ENCODE results near the gene GJB5. TPM values are rescaled to one million over a fixed set of nuclear protein-coding genes. Genes with fewer than 3 reads are reported as not detected.
"Not testable (repeated sequence)": the region's sequence is repeated elsewhere in the genome, so short reads cannot be mapped to it uniquely, and the experiment has no call there.

Gene GJB5
- total RNA-seq, 4 donors from 2014 or later, result 1.9 TPM; not detected in 3

DNA sequence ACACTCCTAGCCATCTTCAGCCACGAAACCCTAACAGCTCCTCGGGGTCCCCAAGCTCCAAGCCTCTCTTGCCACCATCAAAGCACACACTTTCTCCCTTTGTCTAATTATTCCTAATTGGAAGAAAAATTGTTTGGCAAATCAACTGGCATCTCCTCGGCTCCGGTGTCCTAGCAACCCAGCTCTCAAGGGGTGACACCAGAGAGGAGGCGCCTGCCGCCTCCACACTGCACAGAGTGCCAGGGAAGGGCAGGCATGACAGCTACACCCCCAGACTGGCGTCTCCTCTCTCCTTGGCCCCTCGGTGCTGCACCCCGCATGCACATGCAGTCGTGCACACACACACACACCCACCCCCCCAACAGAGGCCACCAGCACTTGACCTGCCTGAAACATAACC lies 18.2 kb upstream of the GJB5 start:
- Histone ChIP-seq H3K9me3 (no peaks in the 10 kb centered on the region), H3K36me3 (no peaks in the 10 kb centered on the region), H3K27me3 (peaks cover 44% of the 10 kb centered on the region), H3K4me1 (no peaks in the 10 kb centered on the region), H3K27ac (no peak overlapping the region), H3K4me3 (no peak overlapping the region)
- no peak for ATAC-seq
- WGBS, 2 donors (ENCODE audit: low coverage in 1 of 2), result 73% methylated on average over 4 of the region's 10 CpGs; no CpG with 5 or more reads in 1 of the 2 donors
- no peak for TF ChIP-seq EP300 (IDR thresholded peaks at IDR 0.05)
- TF ChIP-seq POLR2A (IDR thresholded peaks at IDR 0.05), result no peak
- no peak for TF ChIP-seq POLR2AphosphoS5 (IDR thresholded peaks at IDR 0.05)
- TF ChIP-seq, protein P1, sequence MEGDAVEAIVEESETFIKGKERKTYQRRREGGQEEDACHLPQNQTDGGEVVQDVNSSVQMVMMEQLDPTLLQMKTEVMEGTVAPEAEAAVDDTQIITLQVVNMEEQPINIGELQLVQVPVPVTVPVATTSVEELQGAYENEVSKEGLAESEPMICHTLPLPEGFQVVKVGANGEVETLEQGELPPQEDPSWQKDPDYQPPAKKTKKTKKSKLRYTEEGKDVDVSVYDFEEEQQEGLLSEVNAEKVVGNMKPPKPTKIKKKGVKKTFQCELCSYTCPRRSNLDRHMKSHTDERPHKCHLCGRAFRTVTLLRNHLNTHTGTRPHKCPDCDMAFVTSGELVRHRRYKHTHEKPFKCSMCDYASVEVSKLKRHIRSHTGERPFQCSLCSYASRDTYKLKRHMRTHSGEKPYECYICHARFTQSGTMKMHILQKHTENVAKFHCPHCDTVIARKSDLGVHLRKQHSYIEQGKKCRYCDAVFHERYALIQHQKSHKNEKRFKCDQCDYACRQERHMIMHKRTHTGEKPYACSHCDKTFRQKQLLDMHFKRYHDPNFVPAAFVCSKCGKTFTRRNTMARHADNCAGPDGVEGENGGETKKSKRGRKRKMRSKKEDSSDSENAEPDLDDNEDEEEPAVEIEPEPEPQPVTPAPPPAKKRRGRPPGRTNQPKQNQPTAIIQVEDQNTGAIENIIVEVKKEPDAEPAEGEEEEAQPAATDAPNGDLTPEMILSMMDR (IDR thresholded peaks at IDR 0.05), result no peak

DNA sequence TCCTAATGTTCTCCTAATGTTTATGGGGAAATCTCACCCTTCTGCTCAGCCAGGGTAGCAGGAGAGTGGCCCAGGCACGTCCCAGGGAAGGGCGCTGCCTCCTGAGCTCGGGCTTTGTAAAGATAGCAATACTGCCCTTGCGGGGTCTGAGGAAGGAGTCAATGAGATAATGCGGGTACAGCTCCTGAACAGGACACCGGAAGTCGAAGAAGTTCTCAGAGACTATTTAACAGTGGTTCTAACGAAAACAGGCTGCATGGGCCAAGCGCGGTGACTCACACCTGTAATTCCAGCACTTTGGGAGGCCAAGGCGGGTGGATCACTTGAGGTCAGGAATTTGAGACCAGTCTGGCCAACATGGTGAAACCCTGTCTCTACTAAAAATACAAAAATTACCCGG lies 17.6 kb upstream of the GJB5 start:
- WGBS, 2 donors (ENCODE audit: low coverage in 1 of 2), result 0 to 100% methylated on average over 1 of the region's 12 CpGs
- not testable (repeated sequence) for ATAC-seq, H3K4me1 ChIP-seq, H3K4me3 ChIP-seq, H3K36me3 ChIP-seq, H3K27ac ChIP-seq, H3K9me3 ChIP-seq
- H3K27me3 ChIP-seq, result peaks cover 49% of the 10 kb centered on the region

DNA sequence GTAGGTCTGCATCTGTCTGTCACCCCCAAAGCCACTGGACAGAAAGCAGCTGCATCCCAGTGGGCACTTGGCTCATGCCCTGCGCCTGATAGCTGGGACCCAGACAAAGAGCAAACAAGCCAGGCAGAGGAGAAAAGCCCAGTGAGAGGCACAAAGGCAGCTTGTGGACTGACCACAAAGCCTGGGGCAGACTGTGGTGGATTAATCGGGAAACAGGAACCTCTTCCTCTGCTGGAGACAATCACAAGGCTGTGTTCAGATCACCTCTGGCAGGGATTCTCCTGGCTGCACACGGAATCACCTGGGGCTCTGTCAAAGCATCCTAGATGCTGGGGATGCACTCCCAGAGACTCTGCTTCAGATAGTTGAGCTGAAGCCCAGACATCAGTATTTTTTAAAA lies 15.2 kb upstream of the GJB5 start:
- TF ChIP-seq POLR2AphosphoS5 (IDR thresholded peaks at IDR 0.05) (no peak), POLR2A (IDR thresholded peaks at IDR 0.05) (no peak)
- TF ChIP-seq, protein P1 (IDR thresholded peaks at IDR 0.05), result no peak
- H3K4me1 ChIP-seq, result peaks cover 0 to 5% (median 0%) of the 10 kb centered on the region in 3 donors
- H3K36me3 ChIP-seq, result no peaks in the 10 kb centered on the region
- WGBS, 2 donors (ENCODE audit: low coverage in 1 of 2), result 50% methylated on average over 1 of the region's 3 CpGs; no CpG with 5 or more reads in 1 of the 2 donors
- H3K4me3 ChIP-seq, result no peak overlapping the region
- no peaks in the 10 kb centered on the region for H3K9me3 ChIP-seq
- peaks cover 60% of the 10 kb centered on the region for H3K27me3 ChIP-seq
- no peak overlapping the region for H3K27ac ChIP-seq
- ATAC-seq, result no peak

DNA sequence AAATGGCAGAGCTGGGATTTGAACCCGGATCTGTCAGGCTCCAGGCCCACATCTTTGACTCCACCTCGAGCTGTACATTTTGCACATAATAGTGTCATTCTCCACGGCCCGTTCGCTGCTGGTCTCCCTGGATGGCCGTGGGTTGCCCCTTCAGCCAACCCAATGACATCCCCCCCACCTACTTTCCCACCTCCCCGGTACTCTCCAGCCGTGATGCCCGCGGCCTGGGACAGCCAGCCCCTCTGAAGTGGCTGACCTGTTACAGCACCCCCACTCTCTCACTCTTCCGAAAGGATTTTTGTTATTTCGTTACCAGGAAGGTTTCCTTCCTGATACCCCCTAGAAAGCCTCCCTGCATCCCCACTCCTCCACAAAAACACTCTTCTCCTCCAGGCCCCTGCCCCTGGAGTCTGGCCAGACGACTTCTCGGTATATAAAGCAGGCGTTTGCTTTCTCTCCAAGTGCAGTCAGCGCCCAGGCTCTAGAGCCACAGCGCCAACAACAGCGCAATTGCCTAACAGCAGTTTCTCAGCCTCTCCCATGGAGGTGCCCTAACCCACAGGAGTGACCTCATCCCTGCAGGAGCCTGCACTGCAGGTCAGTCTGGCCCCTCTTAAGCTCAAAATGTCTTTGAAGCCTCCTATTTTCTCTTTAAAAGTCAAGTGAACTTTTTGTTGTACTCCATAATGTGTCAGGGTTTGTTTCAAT lies 14.5 kb upstream of the GJB5 start:
- 52 to 75% methylated on average over 4 to 17 of the region's 18 CpGs for WGBS, 2 donors (ENCODE audit: low coverage in 1 of 2)

DNA sequence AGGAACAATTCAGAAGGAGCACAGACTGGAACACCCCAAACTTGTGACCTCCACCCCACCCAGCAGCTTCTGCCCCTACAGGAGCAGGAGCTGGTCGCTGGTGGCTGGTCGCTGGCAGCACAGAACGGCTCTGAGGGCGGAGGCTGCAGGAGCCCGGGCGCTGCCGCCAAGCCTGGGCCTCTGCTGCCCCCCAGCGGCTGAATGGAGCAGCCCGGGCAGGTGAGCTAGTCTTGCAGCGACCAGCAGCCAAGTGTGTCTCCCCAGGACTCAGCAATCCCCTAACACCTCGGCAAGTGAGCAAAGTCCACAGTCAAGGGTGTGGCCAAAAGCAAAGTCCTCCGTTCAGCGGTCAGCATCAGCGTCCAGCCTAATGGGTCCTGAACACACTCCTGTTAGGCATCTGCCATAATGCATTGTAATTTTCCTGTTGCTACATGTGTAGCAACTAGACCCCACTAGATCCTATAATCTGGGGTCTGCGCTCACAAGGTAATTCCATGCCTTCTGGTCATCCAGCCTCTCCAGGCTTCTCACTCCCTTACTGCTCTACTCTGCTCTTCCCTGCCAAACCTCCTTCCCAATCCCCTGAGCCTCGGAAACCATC lies 12.1 kb upstream of the GJB5 start:
- no peak overlapping the region for H3K27ac ChIP-seq
- peaks cover 0 to 5% (median 0%) of the 10 kb centered on the region in 3 donors for H3K4me1 ChIP-seq
- H3K27me3 ChIP-seq, result peaks cover 52% of the 10 kb centered on the region
- peak; percentile 72 for ATAC-seq
- H3K4me3 ChIP-seq, result no peak overlapping the region
- TF ChIP-seq, protein P1 (IDR thresholded peaks at IDR 0.05), result peak in 3 of 4 experiments; percentile 75 to 97 (median 76)
- TF ChIP-seq POLR2A (IDR thresholded peaks at IDR 0.05) (no peak), POLR2AphosphoS5 (IDR thresholded peaks at IDR 0.05) (no peak), EP300 (IDR thresholded peaks at IDR 0.05) (no peak)
- no peaks in the 10 kb centered on the region for H3K36me3 ChIP-seq
- WGBS, 2 donors (ENCODE audit: low coverage in 1 of 2), result 6 to 38% methylated on average over 6 to 13 of the region's 16 CpGs
- no peaks in the 10 kb centered on the region for H3K9me3 ChIP-seq

More for the DNA sequence above, 14.5 kb upstream of the GJB5 start:
- Histone ChIP-seq H3K4me3 (no peak overlapping the region), H3K27me3 (peaks cover 60% of the 10 kb centered on the region), H3K9me3 (no peaks in the 10 kb centered on the region), H3K4me1 (peaks cover 0 to 5% (median 0%) of the 10 kb centered on the region in 3 donors), H3K27ac (no peak overlapping the region), H3K36me3 (no peaks in the 10 kb centered on the region)
- TF ChIP-seq POLR2A (IDR thresholded peaks at IDR 0.05) (no peak), EP300 (IDR thresholded peaks at IDR 0.05) (no peak), POLR2AphosphoS5 (IDR thresholded peaks at IDR 0.05) (no peak)
- TF ChIP-seq, protein P1 (IDR thresholded peaks at IDR 0.05), result no peak
- no peak for ATAC-seq
